HG02981 (cell line): ENCODE data around the gene CD46.
"Not testable (repeated sequence)": the region's sequence is repeated elsewhere in the genome, so short reads cannot be mapped to it uniquely, and the experiment has no call there.

Experiments used
- ATAC-seq: cut with Tn5 transposase; IDR thresholded peaks from one replicate; pipeline ENCODE4 v1.9.1; 2021; ENCODE audit warnings: mild to moderate bottlenecking, moderate library complexity; ENCODE audit not compliant: unreplicated experiment

The CD46 gene

GRCh38 chr1:207750631-207751305 is 1.1 kb upstream of the CD46 start:
- no peak for ATAC-seq

DNA sequence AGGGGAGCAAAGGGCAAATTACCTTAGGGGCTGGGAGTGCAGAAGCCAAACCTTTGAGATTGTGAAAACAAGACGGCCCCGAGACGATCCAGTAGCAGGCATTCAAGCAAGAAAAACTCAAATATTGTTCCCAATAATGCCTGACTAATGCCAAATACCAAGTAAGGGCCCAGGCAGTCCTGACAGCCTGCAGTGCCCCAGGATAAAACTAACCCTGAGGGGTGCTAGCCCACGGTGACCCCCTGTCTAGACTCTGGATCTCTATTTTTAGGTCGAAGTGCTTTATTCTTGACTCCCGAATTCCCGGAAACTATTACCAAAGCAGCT is 428 bp upstream of the CD46 start:
- ATAC-seq: peak; percentile 1

- ATAC-seq: peak; percentile 22
Observed at GRCh38 chr1:207752456-207752998, 673 bp downstream of the CD46 start.

- no peak for ATAC-seq
Observed at GRCh38 chr1:207753611-207754010, 1.8 kb downstream of the CD46 start.

DNA sequence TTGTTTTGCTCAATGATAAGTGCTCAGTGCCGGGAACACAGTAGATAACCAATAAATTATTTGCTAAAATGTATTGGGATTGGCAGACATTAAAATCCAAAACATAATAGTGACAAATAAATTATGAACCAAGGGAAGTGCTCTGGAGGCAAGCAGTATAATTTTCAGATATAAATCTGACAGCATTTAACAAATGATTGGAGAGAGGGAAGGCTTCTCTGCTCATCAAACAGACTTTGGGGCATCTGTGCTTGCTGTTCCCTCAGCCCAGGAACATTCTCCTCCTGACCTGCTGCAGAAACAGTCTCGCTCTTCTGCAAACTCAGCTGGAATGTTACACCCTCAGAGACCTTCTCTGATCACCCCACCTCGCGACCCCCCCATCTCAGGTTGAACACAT is 2.2 kb downstream of the CD46 start:
- ATAC-seq: no peak

DNA sequence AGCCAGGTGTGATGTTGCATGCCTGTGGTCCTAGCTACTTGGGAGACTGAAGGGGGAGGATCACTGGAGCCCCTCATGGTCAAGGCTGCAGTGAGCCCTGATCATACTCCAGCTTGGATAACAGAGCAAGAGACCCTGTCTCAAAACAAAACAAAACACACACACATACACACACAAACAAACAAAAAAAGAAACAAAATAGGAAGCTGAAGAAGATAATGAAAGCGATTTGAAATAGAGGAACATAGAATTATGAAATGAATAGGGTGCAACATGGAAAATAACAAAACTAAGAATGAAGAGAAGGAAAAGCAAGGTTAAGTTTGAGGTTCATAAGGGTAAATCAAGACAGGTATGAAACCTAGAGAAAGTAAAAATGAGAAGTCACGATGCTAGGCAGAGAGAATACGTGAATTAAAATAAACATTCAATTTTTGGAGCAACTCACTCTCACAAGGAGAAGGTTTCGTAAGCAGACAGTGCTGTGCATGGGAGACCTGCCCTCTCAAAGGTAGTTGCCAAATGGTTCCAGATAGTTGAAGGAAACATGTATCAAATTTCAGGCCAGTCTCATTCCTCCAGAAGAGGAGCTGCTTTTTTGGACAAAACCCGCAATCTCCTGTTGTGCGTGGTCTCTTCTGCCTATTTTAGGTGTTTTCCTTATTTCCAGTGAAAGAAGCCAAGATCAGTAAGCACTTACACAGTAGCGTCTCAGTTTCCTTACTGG is 3.3 kb downstream of the CD46 start:
- ATAC-seq: no peak

GRCh38 chr1:207755846-207756693 is 4.2 kb downstream of the CD46 start:
- no peak for ATAC-seq

- no peak for ATAC-seq
Observed at GRCh38 chr1:207762622-207763021, 10.8 kb downstream of the CD46 start.

DNA sequence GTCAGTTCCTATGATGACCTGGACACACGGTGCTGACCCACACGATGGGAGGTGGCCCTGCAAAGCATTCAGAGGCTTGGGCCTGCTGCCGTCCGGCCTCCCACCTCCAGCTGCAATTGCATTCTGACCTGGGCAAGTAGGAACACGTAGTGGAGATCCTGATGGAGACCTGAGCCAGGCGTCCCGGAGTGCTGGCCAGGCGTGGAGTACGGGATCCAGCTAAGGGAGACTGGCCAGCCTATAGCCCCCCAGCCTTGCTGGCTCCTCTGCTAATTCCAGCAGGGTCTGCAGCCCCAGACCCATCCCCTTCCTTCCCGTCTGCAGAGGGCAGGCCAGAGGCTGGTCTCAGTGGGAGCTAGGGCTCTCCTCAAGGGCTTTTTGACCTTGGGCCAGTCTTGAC is 11.2 kb downstream of the CD46 start:
- no peak for ATAC-seq

DNA sequence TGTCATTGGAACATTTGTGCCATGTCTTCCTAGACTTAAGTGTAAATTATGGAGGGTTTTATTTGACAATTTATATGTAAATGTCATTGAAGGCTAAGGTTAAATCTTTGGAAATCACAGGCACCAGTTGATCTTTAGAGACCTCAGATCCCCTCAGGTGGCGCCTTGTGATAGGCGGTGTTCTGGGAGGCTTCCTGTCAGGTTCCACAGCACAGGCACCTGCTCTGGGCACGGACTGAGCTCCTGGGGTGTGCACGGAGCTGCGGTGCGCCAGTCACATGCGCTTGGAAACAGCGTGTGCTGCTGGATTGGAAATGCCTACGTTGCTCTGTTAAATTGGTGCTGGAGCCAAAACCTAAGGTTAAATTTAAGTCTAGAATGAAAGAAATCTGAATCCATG is 12.1 kb downstream of the CD46 start:
- no peak for ATAC-seq

DNA sequence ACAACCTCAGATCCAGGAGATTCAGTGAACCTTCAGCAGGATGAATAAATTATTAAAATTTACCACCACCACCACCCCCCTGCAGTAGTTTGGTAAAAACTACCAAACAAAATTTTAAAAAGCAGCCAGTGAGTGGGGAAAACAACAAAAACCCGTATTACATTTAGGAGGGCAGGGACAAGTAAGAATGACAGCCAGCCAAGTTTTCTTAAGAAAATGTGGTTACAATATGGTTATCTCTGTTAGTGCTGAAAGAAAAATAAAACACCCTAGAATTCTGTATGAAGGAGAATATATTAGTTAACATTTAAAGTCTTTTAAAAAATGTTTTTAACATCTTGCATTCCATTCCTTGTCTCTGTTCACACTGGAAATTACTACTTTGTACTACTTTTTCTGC is 14.7 kb downstream of the CD46 start:
- no peak for ATAC-seq

GRCh38 chr1:207770514-207770913 is 18.7 kb downstream of the CD46 start:
- not testable (repeated sequence) for ATAC-seq

DNA sequence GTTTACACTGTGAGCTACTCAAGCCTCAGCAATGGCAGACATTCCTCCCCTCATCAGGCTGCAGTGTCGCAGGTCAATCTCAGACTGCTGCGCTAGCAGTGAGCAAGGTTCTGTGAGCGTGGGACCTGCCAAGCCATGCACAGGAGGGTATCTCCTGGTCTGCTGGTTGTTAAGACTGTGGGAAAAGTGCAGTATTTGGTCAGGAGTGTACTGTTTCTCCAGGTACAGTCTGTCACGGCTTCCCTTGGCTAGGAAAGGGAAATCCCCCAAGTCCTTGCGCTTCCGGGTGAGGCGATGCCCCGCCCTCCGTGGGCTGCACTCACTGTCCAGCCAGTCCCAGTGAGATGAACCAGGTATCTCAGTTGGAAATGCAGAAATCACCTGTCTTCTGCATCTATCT is 24.2 kb downstream of the CD46 start:
- ATAC-seq: not testable (repeated sequence)

DNA sequence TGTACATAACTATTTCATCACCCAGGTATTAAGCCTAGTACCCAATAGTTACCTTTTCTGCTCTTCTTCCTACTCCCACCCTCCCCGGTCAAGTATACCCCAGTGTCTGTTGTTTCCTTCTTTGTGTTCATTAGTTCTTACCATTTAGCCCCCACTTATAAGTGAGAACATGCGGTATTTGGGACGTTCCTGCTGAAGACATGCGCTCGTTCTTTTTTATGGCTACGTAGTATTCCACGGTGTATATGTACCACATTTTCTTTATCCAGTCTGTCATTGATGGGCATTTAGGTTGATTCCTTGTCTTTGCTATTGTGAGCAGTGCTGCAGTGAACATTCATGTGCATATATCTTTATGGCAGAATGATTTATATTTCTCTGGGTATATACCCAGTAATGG is 25.6 kb downstream of the CD46 start:
- not testable (repeated sequence) for ATAC-seq

DNA sequence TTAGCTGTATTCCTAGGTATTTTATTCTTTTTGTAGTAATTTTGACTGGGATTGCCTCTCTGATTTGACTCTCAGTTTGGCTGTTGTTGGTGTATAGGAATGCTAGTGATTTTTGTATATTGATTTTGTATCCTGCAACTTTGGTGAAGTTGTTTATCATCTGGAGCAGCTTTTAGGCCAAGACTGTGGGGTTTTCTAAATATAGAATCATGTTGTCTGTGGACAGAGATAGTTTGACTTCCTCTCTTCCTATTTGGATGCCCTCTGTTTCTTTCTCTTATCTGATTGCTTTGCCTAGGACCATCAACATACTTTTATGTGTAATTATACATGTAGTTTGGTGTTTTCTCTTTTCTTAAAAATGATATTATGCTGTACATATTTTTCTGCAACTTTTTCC is 27.2 kb downstream of the CD46 start:
- no peak for ATAC-seq

DNA sequence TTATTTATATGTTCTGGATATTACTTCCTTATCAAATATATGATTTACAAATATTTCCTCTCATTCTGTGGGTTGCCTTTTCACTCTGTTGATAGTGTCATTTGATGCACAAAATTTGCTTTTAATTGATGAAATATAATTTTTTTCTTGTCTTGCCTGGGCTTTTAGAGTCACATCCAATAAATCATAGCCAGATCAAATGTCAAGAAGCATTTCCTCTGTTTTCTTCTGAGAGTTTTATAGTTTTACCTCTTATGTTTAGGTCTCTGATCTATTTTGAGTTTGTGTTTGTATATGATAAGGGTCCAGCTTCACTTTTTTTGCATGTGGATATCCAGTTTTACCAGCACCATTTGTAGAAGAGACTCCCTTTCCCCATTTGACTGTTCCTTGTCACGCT is 29.5 kb downstream of the CD46 start:
- ATAC-seq: no peak

- ATAC-seq: no peak
Observed at GRCh38 chr1:207787776-207788175, 35.9 kb downstream of the CD46 start.

GRCh38 chr1:207789386-207789785 is 37.5 kb downstream of the CD46 start:
- no peak for ATAC-seq

GRCh38 chr1:207789792-207790787 is 38.2 kb downstream of the CD46 start:
- no peak for ATAC-seq

DNA sequence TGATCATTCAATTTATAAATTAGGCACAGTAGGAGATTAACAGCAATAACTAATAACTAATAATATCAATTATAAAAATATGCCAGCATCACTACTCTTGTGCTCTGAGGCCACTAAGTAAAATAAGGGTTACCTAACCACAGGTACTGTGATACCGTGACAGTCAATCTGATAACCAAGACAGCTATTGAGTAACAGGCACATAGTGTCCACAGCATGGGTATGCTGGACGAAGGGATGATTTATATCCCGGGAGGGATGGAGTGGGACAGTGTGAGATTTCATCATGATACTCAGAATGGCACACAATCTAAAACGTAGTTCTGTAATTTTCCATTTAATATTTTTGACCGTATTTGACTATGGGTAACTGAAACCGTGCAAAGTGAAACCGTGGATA is 39.4 kb downstream of the CD46 start:
- no peak for ATAC-seq
